Measurements from ENCODE around the gene FARSB. TPM values are rescaled to one million over a fixed set of nuclear protein-coding genes. Genes with fewer than 3 reads are reported as not detected.
A peak's percentile ranks its signal among the peaks of the same experiment; 100 is the strongest.

FARSB gene
- total and polyA plus RNA-seq, 2 donors (not counting 3 experiments of a cell fraction or from before 2014, with no cell fraction given), result 12.7 to 29.4 TPM

- TF ChIP-seq GATA2 (IDR thresholded peaks at IDR 0.05; ENCODE audit: insufficient read depth, insufficient read length, low read depth, low read length), result no peak
- H3K4me3 ChIP-seq (replicated peaks in 1 of 3; ENCODE audit: insufficient read depth in 1 of 3, low read depth in 1 of 3, low read length in 3 of 3), result no peak overlapping the region
- H3K4me2 ChIP-seq (ENCODE audit: insufficient read depth, low read length), result no peak overlapping the region
- no peaks in the 10 kb centered on the region for H3K9me1 ChIP-seq (replicated peaks; ENCODE audit: control insufficient read depth, extremely low read depth, insufficient read depth, low read length)
- H3K9me3 ChIP-seq (replicated peaks; ENCODE audit: control insufficient read depth, insufficient read depth, low read length), result no peaks in the 10 kb centered on the region
- intact Hi-C loops (cut with micrococcal nuclease) (no loop called here), dilution Hi-C loops (cut with MboI; ENCODE audit: extremely low pct_ligation_motif_present, low sequenced_read_pairs) (no loop called here)
- no peaks in the 10 kb centered on the region for H4K20me1 ChIP-seq (replicated peaks; ENCODE audit: control insufficient read depth, extremely low read depth, insufficient read depth, low read length)
- ChIA-PET POLR2A (no interaction called here), CTCF (interaction anchor here (0.8 to 2.6 kb wide), 9 partner anchors 9 to 569 kb away, joined by 3 to 15 read pairs (median 4); no protein-coding TSS in a partner anchor)
- no TSS peak for BruUV-seq (replicated peaks)
- DNase-seq (ENCODE audit: low read depth, low spot score), result peak; percentile 11
- no peak overlapping the region for H3K27ac ChIP-seq (ENCODE audit: insufficient read depth, low read depth, low read length)
- H3K4me1 ChIP-seq (ENCODE audit: control insufficient read depth, extremely low read depth, insufficient read depth, low read length), result no peaks in the 10 kb centered on the region
- no peak for FAIRE-seq
- no peaks in the 10 kb centered on the region for H3K27me3 ChIP-seq (ENCODE audit: control insufficient read depth in 2 of 2, insufficient read depth in 2 of 2, low read length in 2 of 2)
- no peak overlapping the region for H2AFZ ChIP-seq (ENCODE audit: low read depth, low read length)
- H3K9ac ChIP-seq (replicated peaks; ENCODE audit: extremely low read depth, insufficient read depth, low read length), result no peak overlapping the region
- H3K79me2 ChIP-seq (ENCODE audit: control insufficient read depth, insufficient read depth, low read length), result peaks cover 4% of the 10 kb centered on the region
- H3K36me3 ChIP-seq (ENCODE audit: control insufficient read depth in 2 of 2, extremely low read depth in 1 of 2, insufficient read depth in 2 of 2, low read length in 2 of 2), result peaks cover 0 to 18% of the 10 kb centered on the region in 2 experiments
Observed at GRCh38 chr2:222594679-222595078, 61.2 kb downstream of the FARSB start.

- no peak overlapping the region for H3K4me2 ChIP-seq (ENCODE audit: insufficient read depth, low read length)
- intact Hi-C loops (cut with micrococcal nuclease), result no loop called here
- H3K9me1 ChIP-seq (replicated peaks; ENCODE audit: control insufficient read depth, extremely low read depth, insufficient read depth, low read length), result no peaks in the 10 kb centered on the region
- peaks cover 4% of the 10 kb centered on the region for H3K79me2 ChIP-seq (ENCODE audit: control insufficient read depth, insufficient read depth, low read length)
- dilution Hi-C loops (cut with MboI; ENCODE audit: extremely low pct_ligation_motif_present, low sequenced_read_pairs), result no loop called here
- H3K9me3 ChIP-seq (replicated peaks; ENCODE audit: control insufficient read depth, insufficient read depth, low read length), result no peaks in the 10 kb centered on the region
- POLR2A ChIA-PET, result no interaction called here
- BruUV-seq (replicated peaks), result no TSS peak
- H2AFZ ChIP-seq (ENCODE audit: low read depth, low read length), result no peak overlapping the region
- peaks cover 0 to 14% of the 10 kb centered on the region in 2 experiments for H3K36me3 ChIP-seq (ENCODE audit: control insufficient read depth in 2 of 2, extremely low read depth in 1 of 2, insufficient read depth in 2 of 2, low read length in 2 of 2)
- H3K4me3 ChIP-seq (replicated peaks in 1 of 3; ENCODE audit: insufficient read depth in 1 of 3, low read depth in 1 of 3, low read length in 3 of 3), result no peak overlapping the region
- FAIRE-seq (no peak), DNase-seq (ENCODE audit: low read depth, low spot score) (no peak)
- no peaks in the 10 kb centered on the region for H3K4me1 ChIP-seq (ENCODE audit: control insufficient read depth, extremely low read depth, insufficient read depth, low read length)
- CTCF ChIA-PET, result interaction anchor here (2.2 kb wide), 1 partner anchor 274 kb away, joined by 8 read pairs; no protein-coding TSS in a partner anchor
- no peak for TF ChIP-seq POLR2AphosphoS5 (IDR thresholded peaks at IDR 0.05; ENCODE audit: insufficient read depth, low read depth, low read length)
- TF ChIP-seq MYC (IDR thresholded peaks at IDR 0.05; ENCODE audit: low read depth, low read length), result no peak
- no peak for TF ChIP-seq FOS (IDR thresholded peaks at IDR 0.05; ENCODE audit: borderline replicate concordance, insufficient read depth, low read length)
- TF ChIP-seq EZH2 (IDR thresholded peaks at IDR 0.05; ENCODE audit: borderline replicate concordance, low read depth, low read length, severe bottlenecking), result no peak
- no peak for TF ChIP-seq MAX (IDR thresholded peaks at IDR 0.05; ENCODE audit: insufficient read depth, insufficient read length)
- no peak for TF ChIP-seq POLR2A (IDR thresholded peaks at IDR 0.05; ENCODE audit: low read depth, low read length)
- no peak for TF ChIP-seq CTCF (IDR thresholded peaks at IDR 0.05; ENCODE audit: extremely low read depth in 1 of 2, insufficient read depth in 1 of 2, low read depth in 1 of 2, low read length in 2 of 2)
- no peak for TF ChIP-seq JUN (IDR thresholded peaks at IDR 0.05; ENCODE audit: borderline replicate concordance, insufficient read depth, insufficient read length, low read depth)
- TF ChIP-seq GATA2 (IDR thresholded peaks at IDR 0.05; ENCODE audit: insufficient read depth, insufficient read length, low read depth, low read length), result no peak
- H3K9ac ChIP-seq (replicated peaks; ENCODE audit: extremely low read depth, insufficient read depth, low read length), result no peak overlapping the region
- no peaks in the 10 kb centered on the region for H3K27me3 ChIP-seq (ENCODE audit: control insufficient read depth in 2 of 2, insufficient read depth in 2 of 2, low read length in 2 of 2)
- H4K20me1 ChIP-seq (replicated peaks; ENCODE audit: control insufficient read depth, extremely low read depth, insufficient read depth, low read length), result no peaks in the 10 kb centered on the region
- H3K27ac ChIP-seq (ENCODE audit: insufficient read depth, low read depth, low read length), result no peak overlapping the region
Observed at GRCh38 chr2:222592176-222592575, 63.7 kb downstream of the FARSB start.

All from endothelial cell of umbilical vein (primary cell).